Omental fat pad (tissue), 4 donors: ENCODE measurements around the gene C1orf74. TPM values are rescaled to one million over a fixed set of nuclear protein-coding genes. Genes with fewer than 3 reads are reported as not detected.

ENCODE experiments used
- ATAC-seq: fragments of 150-250 bp; one replicate; pipeline ENCODE4 v1.9.1; 2016; ENCODE audit warnings: mild to moderate bottlenecking, moderate library complexity; ENCODE audit not compliant: low FRiP score
- DNase-seq: peaks from one replicate; pipeline ENCODE4 v3.0.0-alpha.2; 2019; ENCODE audit warnings: low spot score
- CTCF ChIP-seq, 3 donors: fragments of 450-650 bp; IDR thresholded peaks; one replicate each; pipeline ENCODE4 v1.5.1; 2016 to 2017; ENCODE audit warnings: antibody characterized with exemption in 3 of 3, mild to moderate bottlenecking in 3 of 3, moderate library complexity in 2 of 3
- total RNA-seq, 4 donors: library from RNA; depleted of rRNA; stranded (reverse); fragments of >200 nt; gene quantifications; one replicate each; pipeline ENCODE4 v1.1.0, GENCODE V29; 2016

The C1orf74 gene
- total RNA-seq, 4 donors from 2014 or later, result 0.37 to 1.9 (median 1.0) TPM

GRCh38 chr1:209815490-209815889 lies 31.1 kb upstream of the C1orf74 start:
- ATAC-seq, result no peak
- no peak for DNase-seq

GRCh38 chr1:209813902-209814301 lies 29.5 kb upstream of the C1orf74 start:
- no peak for DNase-seq
- ATAC-seq, result no peak
- no peak for TF ChIP-seq CTCF (IDR thresholded peaks at IDR 0.05)

More at GRCh38 chr1:209815490-209815889, 31.1 kb upstream of the C1orf74 start:
- no peak for TF ChIP-seq CTCF (IDR thresholded peaks at IDR 0.05)

- no peak for TF ChIP-seq CTCF (IDR thresholded peaks at IDR 0.05)
- ATAC-seq (no peak), DNase-seq (no peak)
Observed at GRCh38 chr1:209810783-209811182, 26.4 kb upstream of the C1orf74 start.

GRCh38 chr1:209809611-209810010 lies 25.3 kb upstream of the C1orf74 start:
- no peak for ATAC-seq
- no peak for TF ChIP-seq CTCF (IDR thresholded peaks at IDR 0.05)
- DNase-seq, result no peak

- DNase-seq (no peak), ATAC-seq (no peak)
- no peak for TF ChIP-seq CTCF (IDR thresholded peaks at IDR 0.05)
Observed at GRCh38 chr1:209808059-209808581, 23.8 kb upstream of the C1orf74 start.

- no peak for ATAC-seq
- TF ChIP-seq CTCF (IDR thresholded peaks at IDR 0.05), result no peak
- DNase-seq, result no peak
Observed at GRCh38 chr1:209807509-209807908, 23.1 kb upstream of the C1orf74 start.

GRCh38 chr1:209805875-209806760 lies 21.8 kb upstream of the C1orf74 start, which contains the start of gene IRF6:
IRF6 (minus strand) TSS chr1:209806142; CDS start chr1:209801413, 4,729 bp downstream.
- ATAC-seq (peak; percentile 66), DNase-seq (peak; percentile 43)
- no peak for TF ChIP-seq CTCF (IDR thresholded peaks at IDR 0.05)
